Endodermal cell (in vitro differentiated cells): Measurements from ENCODE around the gene TNFRSF19. TPM values are rescaled to one million over a fixed set of nuclear protein-coding genes. Genes with fewer than 3 reads are reported as not detected.

Experiments
- DNase-seq: peaks from one replicate; pipeline ENCODE4 v3.0.0-alpha.2; 2017
- H3K27ac ChIP-seq: 2 replicates; pipeline ENCODE4 v1.5.1; 2013; ENCODE audit warnings: mild to moderate bottlenecking, low read depth, low read length, moderate library complexity
- H3K27me3 ChIP-seq: 2 replicates; pipeline ENCODE4 v1.6.1; 2013; ENCODE audit warnings: mild to moderate bottlenecking, low read length, moderate library complexity; ENCODE audit not compliant: insufficient read depth, control insufficient read depth, poor library complexity, severe bottlenecking
- H3K36me3 ChIP-seq: 2 replicates; pipeline ENCODE4 v1.7.0; 2013; ENCODE audit warnings: mild to moderate bottlenecking, low read length, moderate library complexity; ENCODE audit not compliant: control insufficient read depth, insufficient read depth
- H3K4me1 ChIP-seq: one replicate; pipeline ENCODE4 v1.7.0; 2013; ENCODE audit warnings: low read length; ENCODE audit not compliant: control insufficient read depth, insufficient read depth
- H3K4me3 ChIP-seq: 2 replicates; pipeline ENCODE4 v1.5.1; 2013; ENCODE audit warnings: mild to moderate bottlenecking, low read length, moderate library complexity
- H3K9ac ChIP-seq: 2 replicates; pipeline ENCODE4 v1.6.1; 2013; ENCODE audit warnings: mild to moderate bottlenecking, low read length, moderate library complexity; ENCODE audit not compliant: poor library complexity, severe bottlenecking; ENCODE audit errors: extremely low read depth
- H3K9me3 ChIP-seq: 2 replicates; pipeline ENCODE4 v1.6.1; 2013; ENCODE audit warnings: mild to moderate bottlenecking, low read length, moderate library complexity; ENCODE audit not compliant: control insufficient read depth
- H3K27ac Mint-ChIP-seq: 2 replicates; pipeline ENCODE4 v1.8.0; 2020; ENCODE audit warnings: mixed read lengths
- H3K27me3 Mint-ChIP-seq: 2 replicates; pipeline ENCODE4 v1.8.0; 2021; ENCODE audit warnings: mild to moderate bottlenecking, mixed read lengths; ENCODE audit not compliant: insufficient read depth
- H3K36me3 Mint-ChIP-seq: 2 replicates; pipeline ENCODE4 v1.8.0; 2020; ENCODE audit warnings: low read depth, mixed read lengths
- H3K4me1 Mint-ChIP-seq: 2 replicates; pipeline ENCODE4 v1.8.0; 2020; ENCODE audit warnings: mixed read lengths
- H3K4me3 Mint-ChIP-seq: 2 replicates; pipeline ENCODE4 v1.8.0; 2020; ENCODE audit warnings: mild to moderate bottlenecking, moderate library complexity, mixed read lengths
- H3K9me3 Mint-ChIP-seq: 2 replicates; pipeline ENCODE4 v1.8.0; 2020; ENCODE audit warnings: mild to moderate bottlenecking, mixed read lengths
- WGBS, 2 experiments: methylation state at CpG; one replicate each; pipeline versions ENCODE4 v1.1.5 to v1.1.7; 2013; ENCODE audit warnings: missing lambda C conversion rate in 2 of 2, mixed read lengths in 1 of 2; ENCODE audit not compliant: insufficient coverage in 1 of 2, insufficient read length in 1 of 2; 5-methylcytosine and 5-hydroxymethylcytosine counted together
- total RNA-seq, 2 donors: library from RNA; stranded (reverse); fragmentation: NEBNext Ultra II Directional in 1 of 2; extraction: Animal tissue kit (Norgen Biotek cat#: 25700) in 1 of 2; gene quantifications; 2 replicates in 1 of 2; 3 replicates in 1 of 2; pipeline ENCODE4 v1.2.1, GENCODE V29; 2021
- TF ChIP-seq, protein P1 (sequence below): fragments of 200-600 bp; sonication (generic); conservative IDR thresholded peaks from 2 replicates; pipeline ENCODE4 v1.5.0; 2021; ENCODE audit warnings: antibody characterized with exemption, mild to moderate bottlenecking

Gene TNFRSF19
- total RNA-seq, 2 donors from 2014 or later, result 9.2 to 13.0 TPM

DNA sequence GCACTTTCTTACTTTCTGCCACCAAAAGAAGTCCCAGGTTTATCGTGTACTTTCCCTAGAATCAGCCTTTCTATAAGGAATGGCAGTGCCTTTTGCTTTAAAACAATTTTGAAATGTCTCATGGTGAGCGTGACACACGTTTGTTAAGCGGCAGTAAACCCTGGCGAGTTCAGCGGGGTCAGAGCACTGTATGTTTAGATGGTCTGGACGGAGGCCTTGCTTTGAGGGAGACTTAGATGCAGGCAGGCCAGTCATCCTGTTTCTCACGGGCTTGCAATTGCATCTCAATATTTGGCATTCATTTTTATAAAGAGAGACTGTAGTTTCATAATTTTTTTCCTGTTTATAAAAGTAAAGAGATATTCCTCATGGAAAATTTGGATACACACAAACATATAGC is 96.4 kb downstream of the TNFRSF19 start:
- Histone ChIP-seq H3K9me3 (peaks cover 6% of the 10 kb centered on the region), H3K4me3 (no peak overlapping the region), H3K27me3 (no peaks in the 10 kb centered on the region), H3K4me1 (no peaks in the 10 kb centered on the region), H3K27ac (no peak overlapping the region), H3K9ac (no peak overlapping the region), H3K36me3 (no peaks in the 10 kb centered on the region)
- TF ChIP-seq, protein P1, sequence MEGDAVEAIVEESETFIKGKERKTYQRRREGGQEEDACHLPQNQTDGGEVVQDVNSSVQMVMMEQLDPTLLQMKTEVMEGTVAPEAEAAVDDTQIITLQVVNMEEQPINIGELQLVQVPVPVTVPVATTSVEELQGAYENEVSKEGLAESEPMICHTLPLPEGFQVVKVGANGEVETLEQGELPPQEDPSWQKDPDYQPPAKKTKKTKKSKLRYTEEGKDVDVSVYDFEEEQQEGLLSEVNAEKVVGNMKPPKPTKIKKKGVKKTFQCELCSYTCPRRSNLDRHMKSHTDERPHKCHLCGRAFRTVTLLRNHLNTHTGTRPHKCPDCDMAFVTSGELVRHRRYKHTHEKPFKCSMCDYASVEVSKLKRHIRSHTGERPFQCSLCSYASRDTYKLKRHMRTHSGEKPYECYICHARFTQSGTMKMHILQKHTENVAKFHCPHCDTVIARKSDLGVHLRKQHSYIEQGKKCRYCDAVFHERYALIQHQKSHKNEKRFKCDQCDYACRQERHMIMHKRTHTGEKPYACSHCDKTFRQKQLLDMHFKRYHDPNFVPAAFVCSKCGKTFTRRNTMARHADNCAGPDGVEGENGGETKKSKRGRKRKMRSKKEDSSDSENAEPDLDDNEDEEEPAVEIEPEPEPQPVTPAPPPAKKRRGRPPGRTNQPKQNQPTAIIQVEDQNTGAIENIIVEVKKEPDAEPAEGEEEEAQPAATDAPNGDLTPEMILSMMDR, result no peak
- Mint-ChIP-seq H3K9me3 (peaks cover 11% of the 10 kb centered on the region), H3K27ac (no peak overlapping the region), H3K27me3 (no peaks in the 10 kb centered on the region), H3K36me3 (peaks cover 18% of the 10 kb centered on the region), H3K4me3 (no peak overlapping the region), H3K4me1 (no peaks in the 10 kb centered on the region)
- WGBS, 2 experiments, result 93 to 98% methylated on average over 6 to 8 of the region's 8 CpGs
- DNase-seq, result no peak

DNA sequence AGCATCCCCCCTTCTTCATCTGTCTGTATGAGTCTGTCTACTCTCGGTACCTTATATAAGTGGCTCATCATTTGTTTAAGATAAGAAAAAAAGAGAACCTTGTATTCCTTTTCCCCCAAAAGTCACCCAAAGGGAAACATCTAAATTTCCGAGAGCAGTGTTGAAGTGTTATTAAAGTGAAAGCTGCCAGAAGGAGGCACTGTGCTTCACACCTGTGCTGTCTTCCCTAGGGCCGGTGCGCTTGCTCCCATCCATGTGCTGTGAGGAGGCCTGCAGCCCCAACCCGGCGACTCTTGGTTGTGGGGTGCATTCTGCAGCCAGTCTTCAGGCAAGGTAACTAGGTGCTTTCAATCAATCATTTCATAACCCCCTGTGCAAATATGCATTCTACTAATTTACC is 97.5 kb downstream of the TNFRSF19 start:
- no peak overlapping the region for H3K9ac ChIP-seq
- WGBS, 2 experiments, result 92 to 100% methylated on average over 2 to 6 of the region's 6 CpGs
- Mint-ChIP-seq H3K36me3 (peaks cover 9% of the 10 kb centered on the region), H3K4me3 (no peak overlapping the region), H3K27ac (no peak overlapping the region), H3K4me1 (no peaks in the 10 kb centered on the region), H3K9me3 (no peaks in the 10 kb centered on the region), H3K27me3 (no peaks in the 10 kb centered on the region)
- no peak overlapping the region for H3K27ac ChIP-seq
- no peak overlapping the region for H3K4me3 ChIP-seq
- no peaks in the 10 kb centered on the region for H3K4me1 ChIP-seq
- H3K36me3 ChIP-seq, result no peaks in the 10 kb centered on the region
- TF ChIP-seq, protein P1, result peak; percentile 56
- no peak for DNase-seq
- no peaks in the 10 kb centered on the region for H3K9me3 ChIP-seq
- no peaks in the 10 kb centered on the region for H3K27me3 ChIP-seq

DNA sequence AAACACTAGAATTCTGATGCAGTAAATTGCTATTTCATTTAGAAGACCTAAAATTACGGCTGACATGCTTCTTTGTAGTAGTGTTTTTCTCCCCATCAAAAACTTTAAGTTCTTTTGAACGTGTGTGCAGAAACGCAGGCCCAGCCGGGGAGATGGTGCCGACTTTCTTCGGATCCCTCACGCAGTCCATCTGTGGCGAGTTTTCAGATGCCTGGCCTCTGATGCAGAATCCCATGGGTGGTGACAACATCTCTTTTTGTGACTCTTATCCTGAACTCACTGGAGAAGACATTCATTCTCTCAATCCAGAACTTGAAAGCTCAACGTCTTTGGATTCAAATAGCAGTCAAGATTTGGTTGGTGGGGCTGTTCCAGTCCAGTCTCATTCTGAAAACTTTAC is 98.3 kb downstream of the TNFRSF19 start:
- WGBS, 2 experiments, result 92 to 98% methylated on average over 6 to 9 of the region's 9 CpGs
- Mint-ChIP-seq H3K4me3 (no peak overlapping the region), H3K27me3 (no peaks in the 10 kb centered on the region), H3K9me3 (no peaks in the 10 kb centered on the region), H3K36me3 (peaks cover 9% of the 10 kb centered on the region), H3K27ac (no peak overlapping the region), H3K4me1 (peaks cover 3% of the 10 kb centered on the region)
- no peak for DNase-seq
- no peaks in the 10 kb centered on the region for H3K27me3 ChIP-seq
- H3K27ac ChIP-seq, result no peak overlapping the region
- no peak overlapping the region for H3K4me3 ChIP-seq
- H3K4me1 ChIP-seq, result no peaks in the 10 kb centered on the region
- no peaks in the 10 kb centered on the region for H3K9me3 ChIP-seq
- H3K36me3 ChIP-seq, result no peaks in the 10 kb centered on the region
- TF ChIP-seq, protein P1, result no peak
- H3K9ac ChIP-seq, result no peak overlapping the region
